ELF-1 (cell line): ENCODE data around the gene MAP3K2.
A peak's percentile ranks its signal among the peaks of the same experiment; 100 is the strongest.
"Not testable (repeated sequence)": the region's sequence is repeated elsewhere in the genome, so short reads cannot be mapped to it uniquely, and the experiment has no call there.

Source experiments
- DNase-seq: peaks from one replicate; pipeline ENCODE4 v3.0.0-alpha.2; 2016; ENCODE audit warnings: low read depth, low spot score

The MAP3K2 gene

GRCh38 chr2:127382831-127383230 lies 4.9 kb downstream of the MAP3K2 start:
- no peak for DNase-seq

GRCh38 chr2:127381762-127382161 lies 6.0 kb downstream of the MAP3K2 start:
- no peak for DNase-seq

- DNase-seq, result no peak
Observed at GRCh38 chr2:127379712-127380355, 7.9 kb downstream of the MAP3K2 start.

- DNase-seq, result no peak
Observed at GRCh38 chr2:127378720-127379119, 9.1 kb downstream of the MAP3K2 start.

- DNase-seq, result no peak
Observed at GRCh38 chr2:127377262-127377661, 10.5 kb downstream of the MAP3K2 start.

- DNase-seq, result no peak
Observed at GRCh38 chr2:127376257-127376656, 11.5 kb downstream of the MAP3K2 start.

- no peak for DNase-seq
Observed at GRCh38 chr2:127373362-127374083, 14.3 kb downstream of the MAP3K2 start.

- no peak for DNase-seq
Observed at GRCh38 chr2:127371037-127371436, 16.7 kb downstream of the MAP3K2 start.

- no peak for DNase-seq
Observed at GRCh38 chr2:127370010-127370409, 17.8 kb downstream of the MAP3K2 start.

GRCh38 chr2:127365211-127365643 lies 22.5 kb downstream of the MAP3K2 start:
- DNase-seq, result peak; percentile 22

- DNase-seq, result no peak
Observed at GRCh38 chr2:127362971-127363370, 24.8 kb downstream of the MAP3K2 start.

- DNase-seq, result no peak
Observed at GRCh38 chr2:127361929-127362885, 25.6 kb downstream of the MAP3K2 start.

GRCh38 chr2:127360242-127360641 lies 27.5 kb downstream of the MAP3K2 start:
- DNase-seq, result no peak

GRCh38 chr2:127359520-127359919 lies 28.3 kb downstream of the MAP3K2 start:
- peak; percentile 8 for DNase-seq

- no peak for DNase-seq
Observed at GRCh38 chr2:127358971-127359370, 28.8 kb downstream of the MAP3K2 start.

- no peak for DNase-seq
Observed at GRCh38 chr2:127358044-127358443, 29.7 kb downstream of the MAP3K2 start.

- DNase-seq, result no peak
Observed at GRCh38 chr2:127357591-127357990, 30.2 kb downstream of the MAP3K2 start.

GRCh38 chr2:127356531-127356930 lies 31.2 kb downstream of the MAP3K2 start:
- no peak for DNase-seq

GRCh38 chr2:127355407-127356008 lies 32.3 kb downstream of the MAP3K2 start:
- no peak for DNase-seq

- DNase-seq, result not testable (repeated sequence)
Observed at GRCh38 chr2:127353873-127354676, 33.7 kb downstream of the MAP3K2 start.

- not testable (repeated sequence) for DNase-seq
Observed at GRCh38 chr2:127353223-127353622, 34.6 kb downstream of the MAP3K2 start.
